ENCODE measurements around the gene ADRA2C.

ADRA2C gene

DNA sequence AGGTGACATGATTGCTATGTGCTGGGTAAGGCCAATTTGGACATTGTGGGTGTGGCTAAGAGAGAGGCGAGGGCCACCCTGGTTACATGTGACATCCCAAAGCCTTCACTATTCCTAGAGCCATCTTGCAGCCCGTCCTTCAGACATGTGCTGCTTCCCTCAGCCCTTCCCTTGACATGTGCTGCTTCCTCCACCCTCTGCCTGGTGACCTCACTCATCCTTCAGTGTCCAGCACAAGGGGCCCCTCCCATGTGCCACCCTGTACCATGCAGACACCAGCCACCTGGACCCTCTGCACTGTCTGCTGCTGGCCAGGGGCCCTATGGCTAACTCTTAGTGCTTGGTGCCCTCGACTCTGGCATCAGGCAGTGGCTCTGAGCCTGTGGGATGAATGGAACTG lies 27.4 kb downstream of the ADRA2C start:
- no peak overlapping the region for H3K27ac ChIP-seq
- TF ChIP-seq, protein P1, sequence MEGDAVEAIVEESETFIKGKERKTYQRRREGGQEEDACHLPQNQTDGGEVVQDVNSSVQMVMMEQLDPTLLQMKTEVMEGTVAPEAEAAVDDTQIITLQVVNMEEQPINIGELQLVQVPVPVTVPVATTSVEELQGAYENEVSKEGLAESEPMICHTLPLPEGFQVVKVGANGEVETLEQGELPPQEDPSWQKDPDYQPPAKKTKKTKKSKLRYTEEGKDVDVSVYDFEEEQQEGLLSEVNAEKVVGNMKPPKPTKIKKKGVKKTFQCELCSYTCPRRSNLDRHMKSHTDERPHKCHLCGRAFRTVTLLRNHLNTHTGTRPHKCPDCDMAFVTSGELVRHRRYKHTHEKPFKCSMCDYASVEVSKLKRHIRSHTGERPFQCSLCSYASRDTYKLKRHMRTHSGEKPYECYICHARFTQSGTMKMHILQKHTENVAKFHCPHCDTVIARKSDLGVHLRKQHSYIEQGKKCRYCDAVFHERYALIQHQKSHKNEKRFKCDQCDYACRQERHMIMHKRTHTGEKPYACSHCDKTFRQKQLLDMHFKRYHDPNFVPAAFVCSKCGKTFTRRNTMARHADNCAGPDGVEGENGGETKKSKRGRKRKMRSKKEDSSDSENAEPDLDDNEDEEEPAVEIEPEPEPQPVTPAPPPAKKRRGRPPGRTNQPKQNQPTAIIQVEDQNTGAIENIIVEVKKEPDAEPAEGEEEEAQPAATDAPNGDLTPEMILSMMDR (conservative IDR thresholded peaks at IDR 0.05): no peak

DNA sequence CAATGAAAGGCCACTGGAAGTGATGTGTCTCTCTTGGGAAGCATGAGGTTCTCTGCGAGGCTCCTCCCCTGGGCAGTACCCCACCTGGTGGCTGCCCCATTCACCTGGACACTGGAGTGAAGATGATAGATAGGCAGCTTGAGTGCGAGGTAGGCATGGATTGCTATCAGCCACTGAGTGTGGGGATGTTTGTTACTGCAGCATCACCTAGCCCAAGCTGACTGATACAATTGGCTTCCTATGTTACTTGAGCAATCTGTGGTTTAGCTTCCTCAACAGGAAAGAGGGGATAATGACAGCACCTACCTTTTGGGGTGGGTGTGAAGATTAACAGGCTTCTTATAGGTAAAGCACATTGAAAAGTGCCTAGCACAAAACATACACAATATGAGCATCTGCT lies 30.8 kb downstream of the ADRA2C start:
- H3K27ac ChIP-seq: no peak overlapping the region
- TF ChIP-seq, protein P1 (conservative IDR thresholded peaks at IDR 0.05): no peak

DNA sequence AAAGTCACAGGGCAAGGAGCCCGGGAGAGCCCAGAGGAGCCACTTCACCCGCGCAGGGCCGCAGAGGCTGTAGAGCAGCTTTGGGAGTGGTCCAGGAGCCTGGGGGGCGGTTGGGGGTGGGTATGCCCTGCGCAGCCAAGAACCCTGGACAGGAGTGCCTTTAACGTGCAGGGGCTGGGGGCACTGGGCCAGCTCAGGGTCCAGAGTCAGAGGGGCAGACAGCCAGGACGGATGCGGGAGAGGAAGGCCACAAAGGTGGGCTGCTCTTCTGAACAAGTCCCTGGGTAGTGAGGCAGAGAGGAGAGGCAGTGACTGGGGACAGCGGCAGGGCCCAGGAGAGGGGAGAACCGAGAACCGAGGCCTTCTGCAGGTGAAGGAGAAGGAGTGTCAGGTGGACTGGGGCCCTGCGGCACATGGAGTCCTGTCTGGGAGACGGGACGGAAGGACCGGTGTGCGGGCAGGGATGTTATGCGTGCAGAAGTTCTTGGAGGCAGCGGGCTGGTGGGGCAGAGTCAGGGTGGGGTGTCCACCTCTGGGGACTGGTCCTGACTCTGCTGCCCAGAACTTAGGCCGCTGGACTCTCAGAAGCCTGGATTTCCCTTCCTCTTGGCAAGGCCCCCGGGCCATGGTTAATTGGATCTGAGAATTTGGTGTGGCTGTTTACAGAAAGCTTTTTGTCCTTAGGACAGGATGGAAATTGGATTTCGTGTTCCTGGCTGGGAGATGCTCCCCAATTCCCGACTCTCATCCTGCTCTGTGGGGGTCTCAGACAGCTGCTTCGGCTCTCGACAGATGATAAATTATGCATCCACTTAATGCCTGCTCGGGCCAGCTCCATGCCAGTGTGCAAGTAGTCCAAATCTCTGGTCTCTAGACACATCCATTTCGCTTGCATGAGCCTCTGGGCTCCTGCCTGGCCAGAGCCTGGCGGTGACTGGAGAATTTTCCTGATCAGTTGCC lies 31.9 kb downstream of the ADRA2C start:
- TF ChIP-seq, protein P1 (conservative IDR thresholded peaks at IDR 0.05): no peak
- no peak overlapping the region for H3K27ac ChIP-seq

DNA sequence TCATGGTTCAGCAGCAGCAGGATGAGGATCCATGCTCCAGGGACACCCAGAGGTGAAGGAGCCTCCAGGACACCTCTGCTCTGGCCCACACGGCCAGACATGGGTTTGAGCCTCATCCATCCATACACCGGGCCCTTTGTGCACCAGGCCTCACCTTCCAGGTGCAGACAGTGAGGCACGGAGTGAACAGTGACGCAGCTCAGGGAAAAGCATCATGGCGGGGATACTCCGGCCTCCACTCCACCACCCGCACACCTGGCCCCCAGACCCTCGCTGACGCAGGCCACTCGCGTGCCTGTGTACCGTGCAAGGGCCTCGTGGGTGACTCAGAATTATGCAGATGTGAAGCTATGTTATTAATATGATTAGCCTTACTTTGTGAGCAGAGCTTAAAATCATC lies 33.3 kb downstream of the ADRA2C start:
- H3K27ac ChIP-seq: no peak overlapping the region
- TF ChIP-seq, protein P1 (conservative IDR thresholded peaks at IDR 0.05): no peak

DNA sequence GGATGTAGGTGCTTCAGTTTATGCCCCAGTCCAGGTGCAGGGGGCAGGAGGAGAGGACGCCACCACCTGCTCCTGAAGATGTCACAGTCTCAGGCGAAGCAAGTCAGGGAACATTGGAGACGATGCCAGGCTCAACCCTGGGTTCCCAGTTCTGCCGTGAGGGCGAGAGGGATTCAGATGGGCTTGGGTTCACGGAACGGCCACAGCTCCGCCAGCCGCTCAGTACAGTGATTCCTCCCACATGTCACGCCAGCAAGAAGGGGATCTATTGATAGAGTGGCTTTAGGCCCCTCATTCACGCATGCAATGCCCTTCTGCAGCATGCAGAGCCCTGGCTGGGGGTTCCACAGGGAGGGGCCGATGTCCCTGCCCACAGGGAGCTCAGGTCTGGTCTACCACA lies 34.2 kb downstream of the ADRA2C start:
- no peak overlapping the region for H3K27ac ChIP-seq
- TF ChIP-seq, protein P1 (conservative IDR thresholded peaks at IDR 0.05): no peak

DNA sequence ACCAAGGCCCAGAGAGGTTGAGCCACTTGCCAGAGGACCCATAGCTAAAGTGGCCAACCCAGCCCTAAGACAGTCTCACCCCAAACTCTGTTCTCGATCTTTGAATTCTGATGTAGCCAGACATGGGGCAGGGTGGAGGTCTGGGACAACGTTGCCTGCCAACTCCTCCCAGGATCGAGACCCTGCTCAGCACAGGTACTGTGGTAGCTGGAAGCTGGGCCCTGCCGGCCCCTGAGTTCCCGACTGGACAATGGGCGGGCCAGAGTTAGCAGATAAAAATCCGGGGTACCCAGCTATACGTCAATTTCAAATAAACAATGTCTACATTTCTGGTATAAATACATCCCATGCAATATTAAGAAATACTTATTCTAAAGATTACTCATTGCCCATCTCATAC lies 35.3 kb downstream of the ADRA2C start:
- TF ChIP-seq, protein P1 (conservative IDR thresholded peaks at IDR 0.05): no peak
- no peak overlapping the region for H3K27ac ChIP-seq

DNA sequence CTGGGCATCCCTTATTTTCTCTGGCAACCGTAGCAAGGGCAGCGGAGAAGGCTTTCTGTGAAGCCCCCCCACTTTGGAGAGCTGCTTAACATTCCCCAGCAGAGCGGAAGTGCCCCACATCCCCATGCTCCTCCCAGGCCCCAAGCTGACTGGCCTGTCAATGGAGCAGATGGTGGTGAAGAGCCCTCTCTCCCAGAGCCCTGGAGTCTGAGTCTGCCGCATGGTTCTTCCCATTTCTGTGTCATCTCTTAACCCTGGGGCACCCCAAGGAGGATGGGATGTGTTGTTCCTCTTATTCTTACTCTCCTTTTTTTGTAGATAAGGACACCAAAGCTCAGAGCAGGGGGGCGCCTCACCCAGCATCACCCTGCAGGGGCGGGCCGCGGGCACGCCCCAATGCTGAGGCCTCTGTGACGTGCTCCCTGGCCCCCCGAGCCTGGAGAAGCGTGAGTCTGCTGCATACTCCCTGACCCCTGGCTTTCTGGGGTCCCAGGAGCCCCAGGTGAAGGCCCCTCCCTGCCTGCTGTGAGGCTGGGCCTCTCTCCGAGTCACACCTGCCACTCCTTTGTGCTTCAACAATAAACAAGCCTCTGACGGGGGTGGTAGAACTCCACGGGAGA lies 35.9 kb downstream of the ADRA2C start:
- TF ChIP-seq, protein P1 (conservative IDR thresholded peaks at IDR 0.05): no peak
- no peak overlapping the region for H3K27ac ChIP-seq

All from VCaP (cell line).